Measurements from ENCODE around the gene LMO1. TPM values are rescaled to one million over a fixed set of nuclear protein-coding genes. Genes with fewer than 3 reads are reported as not detected.

LMO1 gene
- total and polyA plus RNA-seq, 9 of the 15 experiments (the other 6 are each of a cell fraction or from before 2014, with no cell fraction given) = not detected

GRCh38 chr11:8281266-8281665 is 17.6 kb upstream of the LMO1 start:
- Histone ChIP-seq H3K4me3 (no peak overlapping the region), H3K4me1 (replicated peaks in 1 of 2; ENCODE audit: control insufficient read depth in 2 of 2, insufficient read depth in 2 of 2, low read length in 2 of 2) (no peaks in the 10 kb centered on the region; a peak in 1 of 5 replicates), H3K9me3 (replicated peaks; ENCODE audit: control insufficient read depth, insufficient read depth, low read depth, low read length) (no peaks in the 10 kb centered on the region), H3K9me1 (ENCODE audit: control insufficient read depth, insufficient read depth, low read length) (no peaks in the 10 kb centered on the region), H3K27me3 (ENCODE audit: control insufficient read depth in 2 of 2, insufficient read depth in 2 of 2, low read length in 2 of 2) (peaks cover 15 to 31% of the 10 kb centered on the region in 2 experiments), H3K4me2 (ENCODE audit: insufficient read depth, low read length) (no peak overlapping the region), H4K20me1 (replicated peaks; ENCODE audit: control insufficient read depth, insufficient read depth, low read length) (peaks cover 3% of the 10 kb centered on the region; the same call in 1 of the 2 replicates), H3K27ac (ENCODE audit: extremely low read depth, low read depth, low read length) (no peak overlapping the region), H3K79me2 (ENCODE audit: control insufficient read depth, insufficient read depth, low read length) (no peaks in the 10 kb centered on the region), H3K36me3 (ENCODE audit: control insufficient read depth, insufficient read depth, low read length) (no peaks in the 10 kb centered on the region), H2AFZ (ENCODE audit: low read depth, low read length) (no peak overlapping the region), H3K9ac (ENCODE audit: insufficient read depth in 1 of 2, low read depth in 2 of 2, low read length in 2 of 2) (no peak overlapping the region)
- TF ChIP-seq PKNOX1 (IDR thresholded peaks at IDR 0.05) (no peak), NFXL1 (CRISPR knock-in tag; IDR thresholded peaks at IDR 0.05) (no peak), HNRNPUL1 (IDR thresholded peaks at IDR 0.05; ENCODE audit: low read length) (no peak), ZNF699 (CRISPR knock-in tag; IDR thresholded peaks at IDR 0.05; ENCODE audit: insufficient replicate concordance) (no peak), NCOA4 (IDR thresholded peaks at IDR 0.05; ENCODE audit: partially characterized antibody) (no peak), ZBTB43 (CRISPR knock-in tag; IDR thresholded peaks at IDR 0.05) (no peak), RBM34 (IDR thresholded peaks at IDR 0.05; ENCODE audit: borderline replicate concordance, insufficient read depth, low read length) (no peak), ATF2 (CRISPR knock-in tag; IDR thresholded peaks at IDR 0.05) (no peak), ZNF324 (CRISPR knock-in tag; IDR thresholded peaks at IDR 0.05) (no peak), HDAC2 (IDR thresholded peaks at IDR 0.05) (no peak), ETV1 (tag; conservative IDR thresholded peaks at IDR 0.05; ENCODE audit: low read depth) (no peak), ZNF124 (CRISPR knock-in tag; IDR thresholded peaks at IDR 0.05) (no peak), RBM39 (optimal IDR thresholded peaks at IDR 0.05; ENCODE audit: low read depth, low read length) (no peak), ZBTB7A (IDR thresholded peaks at IDR 0.05; ENCODE audit: borderline replicate concordance, control insufficient read depth, low read depth, low read length) (no peak), CBX8 (IDR thresholded peaks at IDR 0.05; ENCODE audit: borderline replicate concordance, extremely low read depth, low read depth, low read length, poor library complexity, severe bottlenecking) (no peak)
- ATAC-seq = no peak
- POLR2A ChIA-PET = no interaction called here
- in situ Hi-C loops (cut with MboI) = no loop called here
- no TSS peak for BruUV-seq (replicated peaks)
- CTCF ChIA-PET (ENCODE audit: low intra/inter-chr PET ratio) = no interaction called here
- intact Hi-C loops (cut with micrococcal nuclease) = no loop called here
- no peak for DNase-seq (ENCODE audit: extremely low read depth in 1 of 4, low spot score in 3 of 4)
- FAIRE-seq = no peak
- WGBS (ENCODE audit: insufficient coverage, low coverage, missing lambda C conversion rate) = 0% methylated on average over 2 of the region's 2 CpGs
